H1 (cell line): Measurements from ENCODE around the gene THRB. TPM values are rescaled to one million over a fixed set of nuclear protein-coding genes. Genes with fewer than 3 reads are reported as not detected.

ENCODE experiments used
- CTCF ChIA-PET: fragments of 300-600 bp; sonication (Branson Sonifier 250); formaldehyde crosslinking; loops from one replicate; lab custom pipeline; 2021; ENCODE audit not compliant: partially characterized antibody; lab: Charles Lee
- POLR2A ChIA-PET: fragments of 300-600 bp; sonication (Branson Sonifier 250); formaldehyde crosslinking; loops from one replicate; lab custom pipeline; 2021; ENCODE audit warnings: inconsistent platforms; ENCODE audit not compliant: partially characterized antibody; lab: Charles Lee
- DNase-seq, 2 experiments: peaks; one replicate each; pipeline versions ENCODE4 v3.0.0 to v3.0.0-alpha.2; 2010 to 2022; ENCODE audit warnings: low spot score in 2 of 2, low read depth in 1 of 2, mixed read lengths in 1 of 2
- FAIRE-seq: peaks from 2 replicates; lab custom pipeline; 2011; peaks lifted over from hg19 to GRCh38; lab: Jason Lieb, UNC
- H2AFZ ChIP-seq: 2 replicates; pipeline ENCODE4 v1.8.1; 2012; ENCODE audit warnings: low read length, inconsistent platforms
- H2AK5ac ChIP-seq: 2 replicates; pipeline ENCODE4 v1.6.1; 2013; ENCODE audit warnings: low read depth, low read length
- H2BK120ac ChIP-seq: replicated peaks from 2 replicates; pipeline ENCODE3; 2013; ENCODE audit warnings: low read depth, low read length, inconsistent platforms
- H2BK12ac ChIP-seq: 2 replicates; pipeline ENCODE4 v1.6.1; 2013; ENCODE audit warnings: low read depth, low read length
- H2BK15ac ChIP-seq: 2 replicates; pipeline ENCODE4 v1.6.1; 2013; ENCODE audit warnings: low read length
- H2BK20ac ChIP-seq: 2 replicates; pipeline ENCODE4 v1.6.1; 2013; ENCODE audit warnings: low read length
- H2BK5ac ChIP-seq: 2 replicates; pipeline ENCODE4 v1.6.1; 2013; ENCODE audit warnings: low read depth, low read length
- H3K14ac ChIP-seq: 2 replicates; pipeline ENCODE4 v1.6.1; 2013; ENCODE audit warnings: inconsistent platforms; ENCODE audit not compliant: insufficient read length
- H3K18ac ChIP-seq: 2 replicates; pipeline ENCODE4 v1.6.1; 2013; ENCODE audit warnings: low read length; ENCODE audit errors: extremely low read depth
- H3K23ac ChIP-seq: 2 replicates; pipeline ENCODE4 v1.6.1; 2013; ENCODE audit warnings: inconsistent platforms; ENCODE audit not compliant: insufficient read length
- H3K23me2 ChIP-seq: 2 replicates; pipeline ENCODE4 v1.6.1; 2013; ENCODE audit warnings: low read depth, low read length
- H3K27ac ChIP-seq: 2 replicates; pipeline ENCODE4 v1.6.1; 2011; ENCODE audit warnings: low read depth, low read length, inconsistent platforms
- H3K27me3 ChIP-seq, 4 experiments: replicated peaks in 1 of 4; 1 replicate in 1 of 4; 2 replicates in 3 of 4; pipeline versions ENCODE4 v1.6.1 to v1.8.1; 2011 to 2013; ENCODE audit warnings: low read length in 3 of 4, mild to moderate bottlenecking in 3 of 4, inconsistent platforms in 2 of 4, mixed read lengths in 2 of 4, moderate library complexity in 1 of 4; ENCODE audit not compliant: control insufficient read depth in 3 of 4, insufficient read depth in 3 of 4; ENCODE audit errors: extremely low read depth in 1 of 4
- H3K36me3 ChIP-seq, 4 experiments: 2 replicates each; pipeline versions ENCODE4 v1.6.1 to v1.8.1; 2011 to 2013; ENCODE audit warnings: mild to moderate bottlenecking in 4 of 4, low read length in 3 of 4, moderate library complexity in 2 of 4, control low read depth in 1 of 4, inconsistent platforms in 1 of 4; ENCODE audit not compliant: insufficient read depth in 4 of 4, control insufficient read depth in 2 of 4
- H3K4ac ChIP-seq: replicated peaks from 2 replicates; pipeline ENCODE3; 2013; ENCODE audit warnings: low read length, low read depth, mixed read lengths, inconsistent platforms; ENCODE audit not compliant: insufficient read length
- H3K4me1 ChIP-seq, 4 experiments: replicated peaks in 1 of 4; 1 replicate in 1 of 4; 2 replicates in 3 of 4; pipeline versions ENCODE4 v1.6.1 to v1.8.1; 2011 to 2013; ENCODE audit warnings: low read length in 3 of 4, inconsistent platforms in 2 of 4, mixed read lengths in 1 of 4; ENCODE audit not compliant: insufficient read depth in 4 of 4, control insufficient read depth in 3 of 4
- H3K4me2 ChIP-seq, 2 experiments: 2 replicates each; pipeline versions ENCODE4 v1.6.1 to v1.8.1; 2011 to 2013; ENCODE audit warnings: low read depth in 2 of 2, low read length in 2 of 2, control low read depth in 1 of 2, inconsistent platforms in 1 of 2, mild to moderate bottlenecking in 1 of 2; ENCODE audit not compliant: insufficient read depth in 1 of 2
- H3K4me3 ChIP-seq, 4 experiments: fragments of 200-600, 300-600 bp in 1 of 4; sonication (generic), shearing (Covaris generic), sonication (Bioruptor Twin) in 1 of 4; 2 replicates each; pipeline versions ENCODE4 v1.5.1 to v1.8.1; 2011 to 2016; ENCODE audit warnings: low read length in 4 of 4, low read depth in 3 of 4, control low read depth in 2 of 4, inconsistent platforms in 2 of 4, mild to moderate bottlenecking in 2 of 4, mixed read lengths in 1 of 4, moderate library complexity in 1 of 4; ENCODE audit not compliant: insufficient read depth in 2 of 4; ENCODE audit errors: extremely low read depth in 1 of 4
- H3K56ac ChIP-seq: replicated peaks from 2 replicates; pipeline ENCODE3; 2013; ENCODE audit warnings: low read depth, mild to moderate bottlenecking, mixed read lengths, low read length, inconsistent platforms; ENCODE audit not compliant: insufficient read length
- H3K79me1 ChIP-seq: 2 replicates; pipeline ENCODE4 v1.6.1; 2013; ENCODE audit warnings: low read depth, low read length, control low read depth
- H3K79me2 ChIP-seq, 2 experiments: 2 replicates each; pipeline versions ENCODE4 v1.6.1 to v1.8.1; 2012 to 2013; ENCODE audit warnings: low read length in 2 of 2, mild to moderate bottlenecking in 2 of 2, inconsistent platforms in 1 of 2; ENCODE audit not compliant: insufficient read depth in 2 of 2, control insufficient read depth in 1 of 2
- H3K9ac ChIP-seq, 4 experiments: replicated peaks in 1 of 4; 1 replicate in 1 of 4; 2 replicates in 3 of 4; pipeline versions ENCODE4 v1.6.1 to v1.8.1; 2011 to 2013; ENCODE audit warnings: low read depth in 3 of 4, low read length in 3 of 4, control low read depth in 2 of 4, mild to moderate bottlenecking in 2 of 4, moderate library complexity in 2 of 4, inconsistent platforms in 1 of 4; ENCODE audit errors: extremely low read depth in 1 of 4
- H3K9me3 ChIP-seq, 2 experiments: 2 replicates each; pipeline versions ENCODE4 v1.6.1 to v1.8.1; 2012 to 2013; ENCODE audit warnings: mild to moderate bottlenecking in 2 of 2, moderate library complexity in 2 of 2, control low read depth in 1 of 2, inconsistent platforms in 1 of 2, low read depth in 1 of 2, low read length in 1 of 2, mixed read lengths in 1 of 2; ENCODE audit not compliant: insufficient read depth in 2 of 2
- H4K20me1 ChIP-seq, 2 experiments: replicated peaks in 1 of 2; 2 replicates each; pipeline versions ENCODE3 to v1.8.1; 2011 to 2013; ENCODE audit warnings: inconsistent platforms in 2 of 2, low read length in 2 of 2, mild to moderate bottlenecking in 1 of 2; ENCODE audit not compliant: insufficient read depth in 2 of 2, control insufficient read depth in 1 of 2
- H4K5ac ChIP-seq: 2 replicates; pipeline ENCODE4 v1.6.1; 2013; ENCODE audit warnings: low read length, low read depth, mixed read lengths, inconsistent platforms; ENCODE audit not compliant: insufficient read length
- H4K8ac ChIP-seq: 2 replicates; pipeline ENCODE4 v1.8.0; 2013; ENCODE audit warnings: mild to moderate bottlenecking, moderate library complexity, low read length, inconsistent platforms; ENCODE audit not compliant: insufficient read depth; ENCODE audit errors: extremely low read depth
- H4K91ac ChIP-seq: replicated peaks from 2 replicates; pipeline ENCODE3; 2013; ENCODE audit warnings: low read length, mixed read lengths, inconsistent platforms; ENCODE audit not compliant: insufficient read length
- BRCA1 ChIP-seq: IDR thresholded peaks from 2 replicates; pipeline ENCODE4 v1.6.1; 2012; ENCODE audit warnings: low read depth, low read length, improper control_type of control experiment
- CEBPB ChIP-seq: IDR thresholded peaks from 2 replicates; pipeline ENCODE4 v1.6.1; 2012; ENCODE audit warnings: low read depth, low read length
- CHD2 ChIP-seq: IDR thresholded peaks from 2 replicates; pipeline ENCODE4 v1.6.1; 2012; ENCODE audit warnings: low read length, improper control_type of control experiment
- EP300 ChIP-seq, 2 experiments: IDR thresholded peaks; 1 replicate in 1 of 2; 2 replicates in 1 of 2; pipeline ENCODE4 v1.6.1; 2011 to 2012; ENCODE audit warnings: low read depth in 2 of 2, low read length in 2 of 2, mild to moderate bottlenecking in 2 of 2, borderline replicate concordance in 1 of 2, inconsistent platforms in 1 of 2, moderate library complexity in 1 of 2
- EZH2 ChIP-seq: fragments of 200-600 bp; sonication (generic); IDR thresholded peaks from 2 replicates; pipeline ENCODE4 v1.7.1; 2012; ENCODE audit warnings: low read depth, mild to moderate bottlenecking, moderate library complexity, low read length, inconsistent platforms; ENCODE audit not compliant: severe bottlenecking
- GTF2F1 ChIP-seq: IDR thresholded peaks from 2 replicates; pipeline ENCODE4 v1.6.1; 2012; ENCODE audit warnings: low read depth, low read length, improper control_type of control experiment, borderline replicate concordance
- NANOG ChIP-seq: IDR thresholded peaks from 2 replicates; pipeline ENCODE4 v1.6.1; 2011; ENCODE audit warnings: low read length, low read depth, mild to moderate bottlenecking, inconsistent platforms; ENCODE audit not compliant: insufficient read depth, poor library complexity, severe bottlenecking
- SP2 ChIP-seq: IDR thresholded peaks from 2 replicates; pipeline ENCODE4 v1.6.1; 2012; ENCODE audit warnings: mild to moderate bottlenecking, low read length, inconsistent platforms
- SRF ChIP-seq: IDR thresholded peaks from 2 replicates; pipeline ENCODE4 v1.6.1; 2011; ENCODE audit warnings: mild to moderate bottlenecking, low read depth, low read length, moderate library complexity
- WGBS, 2 experiments: shearing (Covaris generic) in 1 of 2; methylation state at CpG; one replicate each; pipeline versions ENCODE4 v1.1.6 to v1.1.7; 2013 to 2015; ENCODE audit warnings: low lambda C conversion rate in 2 of 2, mixed read lengths in 2 of 2, inconsistent platforms in 1 of 2, low coverage in 1 of 2, missing lambda C conversion rate in 1 of 2; ENCODE audit not compliant: insufficient replicate concordance in 2 of 2, insufficient coverage in 1 of 2, insufficient read length in 1 of 2; ENCODE audit errors: extremely low coverage in 1 of 2, missing lambda C conversion rate in 1 of 2; 5-methylcytosine and 5-hydroxymethylcytosine counted together
- polyA plus RNA-seq, 7 experiments: library from polyadenylated mRNA; depleted of rRNA in 3 of 7; stranded (reverse) in 5 of 7; unstranded in 2 of 7; fragments of >200 nt in 5 of 7; fragments of 200-250 nt in 2 of 7; gene quantifications; 1 replicate in 5 of 7; 2 replicates in 1 of 7; 4 replicates in 1 of 7; pipeline versions ENCODE4 v1.2.1 to v1.2.3, GENCODE V29; 2011 to 2013; ENCODE audit warnings: missing spikeins in 2 of 7, mixed read lengths in 2 of 7
- total RNA-seq: library from RNA; stranded (reverse); fragmentation: NEBNext Ultra II Directional; extraction: Animal tissue kit (Norgen Biotek cat#: 25700); gene quantifications from 2 replicates; pipeline ENCODE4 v1.2.1, GENCODE V29; 2021

The THRB gene
- total and polyA plus RNA-seq, 2 of the 8 experiments (the other 6 are each of a cell fraction or from before 2014, with no cell fraction given): 0.98 to 3.9 TPM

GRCh38 chr3:24460974-24461373 is 33.7 kb downstream of the THRB start:
- Histone ChIP-seq H3K27ac (no peak overlapping the region), H4K91ac (no peak overlapping the region), H3K4me3 (no peak overlapping the region), H3K9me3 (no peaks in the 10 kb centered on the region), H2BK5ac (no peak overlapping the region), H3K79me1 (no peaks in the 10 kb centered on the region), H4K20me1 (no peaks in the 10 kb centered on the region), H4K8ac (no peak overlapping the region), H2AFZ (no peak overlapping the region), H2AK5ac (no peak overlapping the region), H3K79me2 (no peaks in the 10 kb centered on the region), H3K18ac (no peak overlapping the region), H2BK20ac (no peak overlapping the region), H3K4me2 (no peak overlapping the region), H3K27me3 (no peaks in the 10 kb centered on the region), H2BK15ac (no peak overlapping the region), H3K4ac (no peak overlapping the region), H3K23me2 (no peaks in the 10 kb centered on the region), H2BK12ac (no peak overlapping the region), H3K4me1 (peaks cover 0 to 2% (median 0%) of the 10 kb centered on the region in 4 experiments; a peak in 1 of 7 replicates), H3K23ac (no peak overlapping the region), H3K36me3 (no peaks in the 10 kb centered on the region), H3K56ac (no peak overlapping the region), H3K9ac (no peak overlapping the region), H3K14ac (no peak overlapping the region), H2BK120ac (no peak overlapping the region), H4K5ac (no peak overlapping the region)
- 94% methylated on average over 2 of the region's 2 CpGs; no CpG with 5 or more reads in 1 of the 2 experiments for WGBS, 2 experiments
- POLR2A ChIA-PET: no interaction called here
- TF ChIP-seq SP2 (no peak), GTF2F1 (no peak), BRCA1 (no peak), SRF (no peak), EZH2 (no peak), CEBPB (no peak), EP300 (IDR thresholded peaks at IDR 0.05; ENCODE audit: borderline replicate concordance in 1 of 2, low read depth in 2 of 2, low read length in 2 of 2) (no peak), CHD2 (no peak), NANOG (no peak)
- DNase-seq: no peak
- CTCF ChIA-PET: interaction anchor here (1.4 kb wide), 1 partner anchor 122 kb away, joined by 3 read pairs; no protein-coding TSS in a partner anchor
- FAIRE-seq: no peak
